Stomach (tissue), 9 donors: Measurements from ENCODE around the gene EPPIN. TPM values are rescaled to one million over a fixed set of nuclear protein-coding genes. Genes with fewer than 3 reads are reported as not detected.

Source experiments
- DNase-seq, 2 donors: peaks; one replicate each; pipeline versions ENCODE4 v3.0.0 to v3.0.0-alpha.2; 2013 to 2019
- H3K27ac ChIP-seq, 5 donors: fragments of 200-600 bp in 4 of 5; sonication (generic) in 4 of 5; one replicate each; pipeline ENCODE4 v1.5.1; 2013 to 2019; ENCODE audit warnings: mild to moderate bottlenecking in 1 of 5, moderate library complexity in 1 of 5
- H3K27me3 ChIP-seq, 3 donors: fragments of 200-600 bp; sonication (generic); one replicate each; pipeline ENCODE4 v1.5.1; 2017 to 2019; ENCODE audit warnings: mixed run types in 1 of 3
- H3K36me3 ChIP-seq, 4 donors: fragments of 200-600 bp; sonication (generic); 1 replicate in 3 of 4; 2 replicates in 1 of 4; pipeline ENCODE4 v1.5.1; 2016 to 2019
- H3K4me1 ChIP-seq, 4 donors: fragments of 200-600 bp; sonication (generic); one replicate each; pipeline ENCODE4 v1.5.1; 2016 to 2019
- H3K4me3 ChIP-seq, 4 donors: fragments of 200-600 bp; sonication (generic) in 3 of 4; one replicate each; pipeline ENCODE4 v1.5.1; 2016 to 2019; ENCODE audit warnings: mild to moderate bottlenecking in 1 of 4
- H3K9me3 ChIP-seq, 4 donors: fragments of 200-600 bp; sonication (generic); one replicate each; pipeline ENCODE4 v1.5.1; 2016 to 2019
- CTCF ChIP-seq, 7 experiments: fragments of 450-650 bp in 4 of 7; fragments of 200-600 bp in 3 of 7; sonication (generic) in 3 of 7; IDR thresholded peaks; one replicate each; pipeline ENCODE4 v1.5.1; 2016 to 2019; ENCODE audit warnings: antibody characterized with exemption in 7 of 7, control low read depth in 2 of 7, mild to moderate bottlenecking in 1 of 7
- EP300 ChIP-seq: sonication (generic); formaldehyde crosslinking; IDR thresholded peaks from one replicate; pipeline ENCODE4 v1.6.1; 2017; ENCODE audit warnings: antibody characterized with exemption
- POLR2A ChIP-seq, 4 donors: fragments of 450-650 bp; IDR thresholded peaks; one replicate each; pipeline ENCODE4 v1.6.1; 2016; ENCODE audit warnings: antibody characterized with exemption in 4 of 4, control low read depth in 2 of 4, mild to moderate bottlenecking in 1 of 4, moderate library complexity in 1 of 4
- POLR2AphosphoS5 ChIP-seq, 3 donors: sonication (generic); formaldehyde crosslinking; IDR thresholded peaks; one replicate each; pipeline ENCODE4 v1.6.1; 2016; ENCODE audit warnings: antibody characterized with exemption in 3 of 3
- WGBS, 5 donors: extraction: QIAGEN DNeasy Blood & Tissue Kit in 3 of 5; methylation state at CpG; one replicate each; pipeline versions ENCODE4 v1.1.5 to v1.1.7; 2013 to 2018; 5-methylcytosine and 5-hydroxymethylcytosine counted together
- intact Hi-C: fragments of 100-400 bp; cut with DNase I; formaldehyde crosslinking; loops from one replicate; pipeline ENCODE4 v1.15.1; 2023; ENCODE audit warnings: low total_unique reads
- polyA plus RNA-seq, 3 donors: library from polyadenylated mRNA; stranded (reverse); fragments of 200-250 nt; gene quantifications; one replicate each; pipeline ENCODE4 v1.2.3, GENCODE V29; 2013
- small RNA-seq, 4 donors: library from RNA; depleted of rRNA; stranded (forward); fragments of <200 nt; gene quantifications; one replicate each; pipeline ENCODE3, GENCODE V24; 2016
- total RNA-seq, 5 donors: library from RNA; depleted of rRNA; stranded (reverse); fragments of >200 nt; gene quantifications; one replicate each; pipeline versions ENCODE4 v1.1.0 to v1.2.3, GENCODE V29; 2014 to 2016
- donor health status: healthy with polysubstance abuse.
- donor health status: Bipolar disorder and iron deficiency.
- donor health status: healthy.

EPPIN gene
- total and polyA plus RNA-seq, 8 donors = not detected

GRCh38 chr20:45495501-45495941 is 51.7 kb downstream of the EPPIN start:
- intact Hi-C loops = no loop called here
- Histone ChIP-seq H3K4me1 (no peaks in the 10 kb centered on the region), H3K9me3 (no peaks in the 10 kb centered on the region), H3K4me3 (no peak overlapping the region), H3K36me3 (no peaks in the 10 kb centered on the region), H3K27me3 (peaks cover 0 to 35% (median 3%) of the 10 kb centered on the region in 3 donors), H3K27ac (no peak overlapping the region)
- no peak for DNase-seq
- TF ChIP-seq CTCF (IDR thresholded peaks at IDR 0.05) = no peak
- TF ChIP-seq EP300 = no peak
- TF ChIP-seq POLR2A (IDR thresholded peaks at IDR 0.05) = no peak
- TF ChIP-seq POLR2AphosphoS5 (IDR thresholded peaks at IDR 0.05) = no peak
- 85 to 96% (median 88%) methylated on average over 1 of the region's 1 CpG for WGBS, 5 donors

Small RNA genes within 50 kb of the gene (small RNA-seq; reads per million reads assigned to genes)
- gene AL031663.1 (0 reads per million in 4 donors), gene HSPD1P21 (0 reads per million in 4 donors), gene RNA5SP485 (0 reads per million in 4 donors)

Other genes with a start within 250 kb of the EPPIN start
- gene RBPJL, start 240.6 kb downstream of the EPPIN start, total RNA-seq = 1 to 10 TPM in 1 of 5 donors, not detected in 4; 2.2 TPM
- 10 to 100 TPM in 1 of 3 donors, 1 to 10 TPM in 2; 2.7 to 10.4 (median 4.1) TPM for gene RBPJL, start 240.6 kb downstream of the EPPIN start, polyA plus RNA-seq
- gene MATN4, start 239.1 kb downstream of the EPPIN start, total RNA-seq = under 1 TPM in 1 of 5 donors, not detected in 4; 0.37 TPM
- under 1 TPM in 2 of 3 donors, not detected in 1; 0.25 to 0.30 TPM for gene MATN4, start 239.1 kb downstream of the EPPIN start, polyA plus RNA-seq
- 100 to 1,000 TPM in 2 of 5 donors, 10 to 100 TPM in 3; 27.4 to 343 (median 81.4) TPM for gene SDC4, start 199.0 kb downstream of the EPPIN start, total RNA-seq
- gene SDC4, start 199.0 kb downstream of the EPPIN start, polyA plus RNA-seq = 10 to 100 TPM; 29.6 to 97.3 (median 78.8) TPM
- gene SYS1, start 184.2 kb downstream of the EPPIN start, total RNA-seq = 100 to 1,000 TPM in 1 of 5 donors, 10 to 100 TPM in 4; 16.0 to 119 (median 25.1) TPM
- 10 to 100 TPM; 11.2 to 19.7 (median 18.8) TPM for gene SYS1, start 184.2 kb downstream of the EPPIN start, polyA plus RNA-seq
- gene TP53TG5, start 169.1 kb downstream of the EPPIN start, total RNA-seq = not detected
- gene TP53TG5, start 169.1 kb downstream of the EPPIN start, polyA plus RNA-seq = under 1 TPM in 2 of 3 donors, not detected in 1; 0.12 to 0.33 TPM
- gene DBNDD2, start 139.1 kb downstream of the EPPIN start, total RNA-seq = 100 to 1,000 TPM in 1 of 5 donors, 10 to 100 TPM in 4; 10.6 to 131 (median 51.3) TPM
- gene DBNDD2, start 139.1 kb downstream of the EPPIN start, polyA plus RNA-seq = 10 to 100 TPM; 55.6 to 90.7 (median 77.6) TPM
- gene PIGT, start 131.3 kb downstream of the EPPIN start, total RNA-seq = 100 to 1,000 TPM in 2 of 5 donors, 10 to 100 TPM in 3; 22.6 to 137 (median 87.2) TPM
- gene PIGT, start 131.3 kb downstream of the EPPIN start, polyA plus RNA-seq = 10 to 100 TPM; 30.5 to 72.5 (median 45.0) TPM
- 10 to 100 TPM in 2 of 5 donors, 1 to 10 TPM in 2, not detected in 1; 2.2 to 82.8 (median 37.6) TPM for gene WFDC2, start 77.6 kb downstream of the EPPIN start, total RNA-seq
- gene WFDC2, start 77.6 kb downstream of the EPPIN start, polyA plus RNA-seq = 10 to 100 TPM in 2 of 3 donors, 1 to 10 TPM in 1; 6.4 to 57.7 (median 49.0) TPM
- not detected for gene SPINT3, start 31.8 kb downstream of the EPPIN start, total RNA-seq
- gene SPINT3, start 31.8 kb downstream of the EPPIN start, polyA plus RNA-seq = not detected
- not detected for gene WFDC6, start 7.9 kb downstream of the EPPIN start, total RNA-seq
- not detected for gene WFDC6, start 7.9 kb downstream of the EPPIN start, polyA plus RNA-seq
- gene WFDC8, start 31.9 kb upstream of the EPPIN start, total RNA-seq = not detected
- not detected for gene WFDC8, start 31.9 kb upstream of the EPPIN start, polyA plus RNA-seq
- not detected for gene WFDC10A, start 82.3 kb upstream of the EPPIN start, total RNA-seq
- gene WFDC10A, start 82.3 kb upstream of the EPPIN start, polyA plus RNA-seq = not detected
- gene WFDC9, start 83.9 kb upstream of the EPPIN start, total RNA-seq = not detected
- not detected for gene WFDC9, start 83.9 kb upstream of the EPPIN start, polyA plus RNA-seq
- gene WFDC11, start 122.8 kb upstream of the EPPIN start, total RNA-seq = not detected
- gene WFDC11, start 122.8 kb upstream of the EPPIN start, polyA plus RNA-seq = not detected
- gene WFDC13, start 154.6 kb upstream of the EPPIN start, total RNA-seq = not detected
- not detected for gene WFDC13, start 154.6 kb upstream of the EPPIN start, polyA plus RNA-seq
- gene WFDC10B, start 157.6 kb upstream of the EPPIN start, total RNA-seq = 1 to 10 TPM in 1 of 5 donors, not detected in 4; 4.3 TPM
- 1 to 10 TPM in 1 of 3 donors, not detected in 2; 1.6 TPM for gene WFDC10B, start 157.6 kb upstream of the EPPIN start, polyA plus RNA-seq
- gene SPINT4, start 174.9 kb upstream of the EPPIN start, total RNA-seq = not detected
- gene SPINT4, start 174.9 kb upstream of the EPPIN start, polyA plus RNA-seq = not detected
- 1 to 10 TPM in 1 of 5 donors, not detected in 4; 2.8 TPM for gene WFDC3, start 244.5 kb upstream of the EPPIN start, total RNA-seq
- 10 to 100 TPM in 1 of 3 donors, 1 to 10 TPM in 2; 1.7 to 18.8 (median 9.2) TPM for gene WFDC3, start 244.5 kb upstream of the EPPIN start, polyA plus RNA-seq
- gene DNTTIP1, start 244.6 kb upstream of the EPPIN start, total RNA-seq = 10 to 100 TPM in 4 of 5 donors, 1 to 10 TPM in 1; 9.6 to 76.8 (median 34.1) TPM
- gene DNTTIP1, start 244.6 kb upstream of the EPPIN start, polyA plus RNA-seq = 10 to 100 TPM; 27.2 to 56.8 (median 43.0) TPM